NCI-H69 (cell line): Measurements from ENCODE around the gene BPTF.
A peak's percentile ranks its signal among the peaks of the same experiment; 100 is the strongest.
"Not testable (repeated sequence)": the region's sequence is repeated elsewhere in the genome, so short reads cannot be mapped to it uniquely, and the experiment has no call there.

ENCODE experiments used
- DNase-seq: peaks from one replicate; lab custom pipeline; 2025; lab: John Stamatoyannopoulos, UW

The BPTF gene, protein sequence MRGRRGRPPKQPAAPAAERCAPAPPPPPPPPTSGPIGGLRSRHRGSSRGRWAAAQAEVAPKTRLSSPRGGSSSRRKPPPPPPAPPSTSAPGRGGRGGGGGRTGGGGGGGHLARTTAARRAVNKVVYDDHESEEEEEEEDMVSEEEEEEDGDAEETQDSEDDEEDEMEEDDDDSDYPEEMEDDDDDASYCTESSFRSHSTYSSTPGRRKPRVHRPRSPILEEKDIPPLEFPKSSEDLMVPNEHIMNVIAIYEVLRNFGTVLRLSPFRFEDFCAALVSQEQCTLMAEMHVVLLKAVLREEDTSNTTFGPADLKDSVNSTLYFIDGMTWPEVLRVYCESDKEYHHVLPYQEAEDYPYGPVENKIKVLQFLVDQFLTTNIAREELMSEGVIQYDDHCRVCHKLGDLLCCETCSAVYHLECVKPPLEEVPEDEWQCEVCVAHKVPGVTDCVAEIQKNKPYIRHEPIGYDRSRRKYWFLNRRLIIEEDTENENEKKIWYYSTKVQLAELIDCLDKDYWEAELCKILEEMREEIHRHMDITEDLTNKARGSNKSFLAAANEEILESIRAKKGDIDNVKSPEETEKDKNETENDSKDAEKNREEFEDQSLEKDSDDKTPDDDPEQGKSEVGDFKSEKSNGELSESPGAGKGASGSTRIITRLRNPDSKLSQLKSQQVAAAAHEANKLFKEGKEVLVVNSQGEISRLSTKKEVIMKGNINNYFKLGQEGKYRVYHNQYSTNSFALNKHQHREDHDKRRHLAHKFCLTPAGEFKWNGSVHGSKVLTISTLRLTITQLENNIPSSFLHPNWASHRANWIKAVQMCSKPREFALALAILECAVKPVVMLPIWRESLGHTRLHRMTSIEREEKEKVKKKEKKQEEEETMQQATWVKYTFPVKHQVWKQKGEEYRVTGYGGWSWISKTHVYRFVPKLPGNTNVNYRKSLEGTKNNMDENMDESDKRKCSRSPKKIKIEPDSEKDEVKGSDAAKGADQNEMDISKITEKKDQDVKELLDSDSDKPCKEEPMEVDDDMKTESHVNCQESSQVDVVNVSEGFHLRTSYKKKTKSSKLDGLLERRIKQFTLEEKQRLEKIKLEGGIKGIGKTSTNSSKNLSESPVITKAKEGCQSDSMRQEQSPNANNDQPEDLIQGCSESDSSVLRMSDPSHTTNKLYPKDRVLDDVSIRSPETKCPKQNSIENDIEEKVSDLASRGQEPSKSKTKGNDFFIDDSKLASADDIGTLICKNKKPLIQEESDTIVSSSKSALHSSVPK (N-terminal part only)

DNA sequence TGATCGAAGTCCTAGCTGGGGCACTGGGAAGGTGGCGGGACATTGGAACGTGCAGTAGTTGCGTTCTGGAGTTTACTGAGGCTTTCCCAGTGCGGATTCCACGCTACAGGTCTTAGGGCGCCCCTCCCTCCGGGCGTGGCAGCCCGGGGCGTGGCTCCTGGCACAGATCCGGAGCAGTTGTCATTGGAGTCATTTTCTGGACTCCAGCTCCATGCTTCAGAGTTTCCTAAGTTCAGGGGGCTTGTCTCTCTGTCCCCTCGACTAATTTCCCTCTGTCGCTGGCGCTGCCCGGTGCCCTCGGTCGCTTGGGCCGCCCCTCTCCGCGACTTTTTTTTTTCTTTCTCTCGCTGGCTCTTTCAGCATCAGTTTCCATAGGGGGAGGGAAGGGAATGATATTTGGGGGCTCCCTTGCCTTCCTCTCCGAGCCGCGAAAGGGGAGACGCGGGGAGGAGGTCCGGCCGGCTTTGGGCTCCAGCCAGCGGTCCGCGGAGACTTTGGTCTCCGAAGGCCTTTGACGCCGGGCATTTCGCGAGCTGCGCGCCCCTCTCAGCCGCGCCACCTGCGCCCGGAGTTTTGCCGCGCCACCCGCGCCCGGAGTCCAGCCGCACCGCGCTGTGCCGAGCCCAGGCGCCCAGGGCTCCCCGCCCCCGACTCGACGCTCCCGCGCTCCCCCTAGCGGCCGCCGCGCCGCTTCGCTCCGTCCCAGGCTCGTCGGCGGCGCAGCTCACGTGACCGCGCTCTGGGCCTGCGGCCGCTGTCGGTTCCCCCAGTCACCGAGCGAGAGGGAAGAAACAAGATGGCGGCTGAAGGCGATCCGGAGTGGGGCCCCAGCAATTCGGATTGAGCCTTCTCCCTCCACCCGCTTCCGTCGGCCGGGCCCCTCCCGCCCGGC is at the start of gene BPTF:
Gene BPTF, plus strand, starts transcription at position 769 of the 892 bp plus-strand sequence. CDS start 222 bp downstream, outside the sequence.
- peak; percentile 98 for DNase-seq

DNA sequence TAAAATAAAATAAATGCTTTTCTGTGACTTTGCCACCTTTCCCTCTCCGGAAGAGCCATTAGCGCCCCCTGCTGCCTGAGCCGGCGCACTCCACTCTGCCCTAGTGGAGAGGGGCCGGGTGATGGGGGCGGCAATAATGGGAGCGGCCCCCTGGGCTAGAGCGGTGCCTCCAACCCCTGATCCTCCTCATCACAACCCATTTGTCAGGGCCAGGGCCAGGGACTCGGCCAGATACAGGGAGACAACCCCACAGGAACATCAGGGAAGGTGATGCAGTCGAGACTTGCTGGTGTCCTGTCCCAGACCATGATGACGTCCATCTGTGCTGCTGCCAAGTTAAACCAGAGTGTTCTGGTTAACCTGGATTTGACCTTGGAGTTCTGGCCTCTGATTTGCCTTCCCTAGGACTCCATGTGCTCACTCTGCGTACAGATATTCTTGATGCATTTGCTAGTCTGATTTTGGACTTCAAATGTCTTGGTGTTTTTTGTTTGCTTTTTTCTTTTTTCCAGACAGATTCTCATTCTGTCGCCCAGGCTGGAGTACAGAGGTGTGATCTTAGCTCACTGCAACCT is 46.1 kb upstream of the BPTF start:
- DNase-seq, result peak; percentile 36

DNA sequence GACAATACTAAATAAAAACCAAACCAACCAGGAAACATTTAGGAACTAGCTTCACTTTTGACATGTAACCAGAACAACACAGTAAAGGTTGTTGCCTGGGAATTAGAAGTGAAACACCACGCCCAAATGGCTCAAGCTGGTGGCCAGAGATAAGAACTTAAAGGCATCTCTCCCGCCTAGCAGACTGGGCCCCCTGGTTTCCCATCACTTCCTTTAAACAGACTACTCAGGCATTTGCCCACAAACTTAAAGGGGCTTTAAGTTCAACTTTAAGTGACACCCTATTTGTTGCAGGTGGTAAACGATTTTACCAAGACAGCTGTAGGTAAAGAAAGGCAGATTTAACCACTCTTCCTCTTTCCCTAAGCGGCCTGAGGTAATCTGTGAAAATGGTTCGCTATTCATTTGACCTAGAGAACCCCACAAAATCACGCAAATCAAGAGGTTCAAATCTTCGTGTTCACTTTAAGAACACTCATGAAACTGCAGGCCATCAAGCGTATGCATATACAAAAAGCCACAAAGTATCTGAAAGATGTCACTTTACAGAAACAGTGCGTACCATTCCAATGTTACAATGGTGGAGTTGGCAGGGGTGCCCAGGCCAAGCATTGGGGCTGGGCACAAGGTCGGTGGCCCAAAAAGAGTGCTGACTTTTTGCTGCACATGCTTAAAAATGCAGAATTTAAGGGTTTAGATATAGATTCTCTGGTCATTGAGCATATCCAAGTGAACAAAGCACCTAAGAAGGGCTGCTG is 40.8 kb upstream of the BPTF start:
- DNase-seq, result no peak

DNA sequence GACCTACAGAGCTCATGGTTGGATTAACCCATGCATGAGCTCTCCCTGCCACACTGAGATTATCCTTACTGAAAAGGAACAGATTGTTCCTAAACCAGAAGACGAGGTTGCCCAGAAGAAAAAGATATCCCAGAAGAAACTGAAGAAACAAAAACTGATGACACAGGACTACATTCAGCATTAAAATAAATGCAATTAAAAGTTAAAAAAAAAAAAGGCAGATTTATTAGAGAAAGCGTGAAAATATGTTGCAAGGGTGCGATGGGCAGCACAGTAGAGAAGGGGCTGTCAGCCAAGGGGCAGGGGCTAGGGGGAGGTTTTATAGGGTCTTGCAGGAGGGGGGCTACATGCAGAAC is 40.2 kb upstream of the BPTF start:
- DNase-seq, result no peak

DNA sequence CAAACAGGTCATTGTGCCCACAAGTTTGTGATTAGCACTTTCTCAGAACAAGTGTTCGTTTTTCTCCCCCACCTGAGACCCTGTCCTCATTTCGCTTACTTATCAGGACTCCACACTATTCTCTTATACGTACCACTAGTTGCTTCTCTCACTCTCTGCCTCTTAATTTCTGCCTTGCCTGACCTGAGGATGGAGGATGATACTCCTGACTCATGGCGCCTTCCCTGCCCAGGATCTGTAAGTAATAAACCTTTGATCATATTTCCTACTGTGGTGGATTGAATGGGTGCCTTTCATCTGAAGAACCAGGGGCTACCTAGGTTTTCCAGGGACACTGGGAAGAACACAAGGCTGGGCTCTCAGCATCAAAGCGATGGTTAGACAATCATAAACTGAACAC is 39.8 kb upstream of the BPTF start:
- DNase-seq, result no peak

DNA sequence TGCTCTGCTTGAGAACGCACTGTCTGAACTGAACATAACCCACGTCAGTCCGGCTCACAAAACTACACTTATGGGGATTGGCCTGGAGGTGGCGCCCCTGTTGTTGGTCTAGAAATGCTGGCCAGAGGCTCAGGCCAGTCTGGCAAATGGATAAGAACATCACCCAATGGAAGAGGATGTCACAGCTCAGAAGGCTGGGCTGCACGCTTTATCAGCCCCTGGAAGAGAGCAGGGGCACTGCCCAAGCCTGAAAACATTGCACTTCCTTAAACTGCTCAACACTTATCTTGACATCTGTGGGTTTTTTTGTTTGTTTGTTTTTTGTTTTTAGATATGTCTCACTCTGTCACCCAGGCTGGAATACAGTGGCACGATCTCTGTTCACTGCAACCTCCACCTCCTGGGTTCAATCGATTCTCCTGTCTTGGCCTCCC is 24.8 kb upstream of the BPTF start:
- peak; percentile 83 for DNase-seq

DNA sequence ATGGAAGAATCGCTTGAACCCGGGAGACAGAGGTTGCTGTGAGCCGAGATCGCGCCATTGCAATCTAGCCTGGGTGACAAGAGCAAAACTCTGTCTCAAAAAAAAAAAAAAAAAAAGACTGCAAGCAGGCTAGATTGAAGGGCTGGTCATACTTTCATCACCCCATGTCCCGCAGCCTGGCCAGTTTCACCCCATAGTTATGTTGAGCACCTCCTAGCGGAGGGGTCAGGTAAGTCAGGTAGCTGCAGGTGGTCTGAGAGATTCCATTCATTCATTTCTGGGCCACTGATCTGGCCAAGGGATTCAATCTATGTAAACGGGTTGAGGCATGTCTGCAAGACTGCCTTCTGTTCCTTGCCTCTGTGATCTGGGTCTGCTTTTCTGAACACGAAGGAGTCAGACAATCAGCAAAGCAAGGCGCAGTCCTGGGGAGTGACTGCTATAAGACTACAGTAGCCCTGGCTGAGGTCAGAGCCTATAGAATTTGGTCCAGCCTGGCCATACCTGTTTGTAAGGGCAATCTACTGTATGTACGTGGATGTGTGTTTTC is 23.6 kb upstream of the BPTF start:
- peak; percentile 16 for DNase-seq

DNA sequence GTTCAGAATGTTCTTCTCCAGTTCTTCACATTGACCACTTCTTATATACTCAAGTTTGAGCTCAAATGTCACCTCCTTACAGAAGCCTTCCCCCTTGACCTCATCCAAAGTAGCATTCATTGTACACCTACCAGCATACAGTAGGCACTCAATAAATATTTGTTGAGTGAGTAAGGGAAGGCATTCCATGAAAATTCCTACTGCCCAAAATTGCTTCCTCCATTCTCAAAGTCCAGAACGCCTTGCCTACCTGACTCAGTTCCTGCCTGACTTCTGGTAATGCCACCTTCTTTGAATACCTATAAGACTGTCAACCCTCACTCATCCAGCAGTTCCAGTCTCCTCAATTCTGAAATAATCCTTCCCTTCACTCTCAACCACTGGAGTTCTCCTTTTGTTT is 14.8 kb upstream of the BPTF start:
- no peak for DNase-seq

DNA sequence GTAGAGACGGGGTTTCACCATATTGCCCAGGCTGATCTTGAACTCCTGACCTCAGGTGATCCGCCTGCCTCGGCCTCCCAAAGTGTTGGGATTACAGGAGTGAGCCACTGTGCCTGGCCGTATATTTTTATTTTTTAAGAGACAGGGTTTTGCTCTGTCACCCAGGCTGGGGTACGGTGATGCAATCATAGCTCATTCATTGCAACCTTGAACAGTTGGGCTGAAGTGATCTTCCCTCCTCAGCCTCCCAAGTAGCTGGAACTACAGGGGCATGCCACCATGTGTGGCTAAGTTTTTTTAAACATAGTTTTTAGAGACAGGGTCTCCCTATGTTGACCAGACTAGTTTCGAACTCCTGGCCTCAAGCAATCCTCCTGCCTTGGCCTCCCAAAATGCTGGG is 12.9 kb upstream of the BPTF start:
- not testable (repeated sequence) for DNase-seq

DNA sequence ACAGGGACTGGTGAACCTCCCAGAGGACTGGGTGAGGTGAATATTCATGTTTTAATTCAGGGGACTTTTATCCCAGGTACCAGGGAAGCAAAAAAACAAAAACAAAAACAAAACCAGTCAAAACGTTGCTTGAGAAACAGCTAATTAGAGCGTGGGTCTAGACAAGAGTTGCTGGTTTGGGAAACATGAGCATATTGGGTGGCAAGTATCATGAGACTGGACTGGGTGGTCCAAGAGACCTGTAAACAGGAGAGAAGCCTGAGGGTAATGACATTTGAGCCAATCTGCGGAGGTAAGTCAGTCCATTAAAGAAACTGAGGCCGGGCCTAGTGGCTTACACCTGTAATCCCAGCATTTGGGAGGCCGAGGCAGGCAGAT is 11.5 kb upstream of the BPTF start:
- no peak for DNase-seq

DNA sequence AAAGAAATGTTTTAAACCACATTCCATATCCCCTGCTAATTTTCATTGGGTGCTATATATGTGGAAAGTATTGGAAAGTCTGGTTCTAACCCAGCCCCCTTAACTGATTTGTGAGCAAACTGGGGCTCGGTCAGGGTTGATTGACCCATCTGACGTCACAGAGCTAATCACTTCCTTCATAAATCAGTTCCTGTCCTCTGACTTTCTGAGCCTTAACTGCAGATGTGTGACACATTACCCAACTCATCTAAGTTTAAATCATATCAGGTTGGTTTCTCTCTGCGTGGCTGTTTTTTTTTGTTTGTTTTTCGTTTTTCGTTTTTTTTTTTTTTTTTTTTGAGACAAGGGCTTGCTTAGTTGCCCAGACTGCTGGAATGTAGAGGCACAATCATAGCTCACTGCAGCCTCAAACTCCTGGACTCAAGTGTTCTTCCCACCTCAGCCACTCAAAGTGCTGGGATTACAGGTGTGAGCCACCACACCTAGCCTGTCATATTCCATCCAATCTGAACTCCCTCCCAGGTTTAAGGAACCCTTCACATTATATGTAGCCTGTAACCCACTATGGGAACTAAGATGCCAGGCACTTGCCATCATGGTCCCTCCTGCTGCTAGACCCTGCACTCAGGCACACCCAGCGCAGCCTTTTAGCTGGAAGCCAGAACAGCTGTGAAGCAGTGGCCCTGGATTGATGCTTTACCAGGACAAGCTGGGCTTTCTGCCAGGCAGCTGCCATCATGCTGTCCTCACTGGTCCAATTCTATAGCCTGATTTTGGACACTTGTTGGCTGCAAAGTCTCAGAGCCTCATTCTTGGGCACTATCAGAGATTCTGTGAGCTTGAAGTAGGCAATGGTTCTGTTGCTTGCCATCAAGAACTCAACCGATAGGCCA is 6.9 kb upstream of the BPTF start:
- peak; percentile 44 for DNase-seq

DNA sequence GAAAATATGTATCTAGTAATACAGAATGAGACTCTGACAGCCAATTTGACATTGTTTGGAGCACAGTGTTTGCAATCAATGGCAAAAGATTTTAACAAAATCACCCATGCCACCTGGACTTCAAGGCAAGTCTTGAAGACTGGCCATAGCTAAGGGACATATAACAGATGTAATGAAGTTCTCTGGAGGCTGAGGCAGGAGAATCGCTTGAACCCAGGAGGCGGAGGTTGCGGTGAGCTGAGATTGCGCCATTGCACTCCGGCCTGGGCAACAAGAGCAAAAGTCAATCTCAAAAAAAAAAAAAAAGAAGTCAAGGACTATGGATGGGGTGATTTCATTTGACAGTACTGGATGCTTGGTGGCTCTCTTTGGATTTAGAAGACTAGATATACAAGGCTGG is 5.6 kb upstream of the BPTF start:
- no peak for DNase-seq

DNA sequence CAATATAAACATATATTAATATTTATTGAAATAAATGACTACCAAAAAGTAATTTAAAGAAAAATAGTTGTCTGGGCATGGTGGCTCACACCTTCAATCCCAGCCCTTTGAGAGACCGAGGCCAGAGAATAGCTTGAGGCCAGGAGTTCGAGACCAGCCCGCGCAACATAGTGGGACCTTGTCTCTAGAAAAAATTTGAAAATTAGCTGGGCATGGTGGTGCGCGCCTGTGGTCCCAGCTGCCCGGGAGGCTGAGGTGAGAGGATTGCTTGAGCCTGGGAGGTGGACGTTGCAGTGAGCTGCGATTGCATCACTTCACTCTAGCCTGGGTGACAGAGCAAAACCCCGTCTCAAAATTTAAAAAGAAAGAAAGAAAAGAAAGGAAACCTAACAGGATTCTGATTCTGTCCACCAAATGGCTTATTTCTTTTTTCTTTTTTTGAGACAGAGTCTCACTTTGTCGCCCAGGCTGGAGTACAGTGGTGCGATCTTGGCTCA is 3.4 kb upstream of the BPTF start:
- DNase-seq, result no peak

DNA sequence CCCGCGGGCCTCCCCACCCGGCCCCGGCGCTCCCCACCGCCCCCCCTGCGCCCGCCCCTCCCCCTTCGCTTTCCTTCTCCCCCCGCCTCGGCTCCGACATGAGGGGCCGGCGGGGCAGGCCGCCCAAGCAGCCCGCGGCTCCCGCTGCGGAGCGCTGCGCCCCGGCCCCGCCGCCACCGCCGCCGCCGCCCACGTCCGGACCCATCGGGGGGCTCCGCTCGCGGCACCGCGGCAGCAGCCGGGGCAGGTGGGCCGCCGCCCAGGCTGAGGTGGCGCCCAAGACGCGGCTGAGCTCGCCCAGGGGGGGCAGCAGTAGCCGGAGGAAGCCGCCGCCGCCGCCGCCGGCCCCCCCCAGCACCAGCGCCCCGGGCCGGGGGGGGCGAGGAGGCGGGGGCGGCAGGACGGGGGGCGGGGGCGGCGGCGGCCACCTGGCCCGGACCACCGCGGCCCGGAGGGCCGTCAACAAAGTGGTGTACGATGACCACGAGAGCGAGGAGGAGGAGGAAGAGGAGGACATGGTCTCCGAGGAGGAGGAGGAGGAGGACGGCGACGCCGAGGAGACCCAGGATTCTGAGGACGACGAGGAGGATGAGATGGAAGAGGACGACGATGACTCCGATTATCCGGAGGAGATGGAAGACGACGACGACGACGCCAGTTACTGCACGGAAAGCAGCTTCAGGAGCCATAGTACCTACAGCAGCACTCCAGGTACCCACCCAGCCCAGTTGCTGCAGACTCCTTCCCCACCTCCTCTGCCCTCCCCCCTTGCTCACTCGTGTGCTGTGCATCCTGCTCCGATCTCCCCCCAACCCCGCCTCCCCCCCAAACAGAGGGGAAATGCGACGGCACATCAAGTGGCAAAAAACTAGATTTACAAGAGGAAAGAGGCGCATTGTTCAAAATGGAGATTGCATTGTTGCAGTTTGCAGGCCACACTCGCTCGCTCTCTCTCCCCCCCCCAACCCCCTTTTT is 611 bp downstream of the BPTF start:
- peak; percentile 78 for DNase-seq

DNA sequence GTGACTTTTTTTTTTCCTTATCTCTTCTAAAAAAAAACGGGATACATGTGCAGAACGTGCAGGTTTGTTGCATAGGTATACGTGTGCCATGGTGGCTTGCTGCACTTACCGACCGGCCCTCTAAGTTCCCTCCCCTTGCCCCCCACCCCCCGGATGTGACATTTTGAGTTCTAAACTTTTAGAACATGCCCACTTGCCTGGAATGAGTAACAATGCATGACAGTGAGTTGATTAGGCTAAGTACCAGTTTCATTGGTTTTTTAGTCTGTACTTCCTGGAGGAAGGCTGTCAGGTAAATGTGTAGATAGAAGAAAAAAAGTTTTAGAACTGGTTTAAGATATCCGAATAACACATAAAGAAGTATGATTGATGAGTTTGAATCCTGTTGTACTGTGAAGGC is 4.0 kb downstream of the BPTF start:
- DNase-seq, result no peak

DNA sequence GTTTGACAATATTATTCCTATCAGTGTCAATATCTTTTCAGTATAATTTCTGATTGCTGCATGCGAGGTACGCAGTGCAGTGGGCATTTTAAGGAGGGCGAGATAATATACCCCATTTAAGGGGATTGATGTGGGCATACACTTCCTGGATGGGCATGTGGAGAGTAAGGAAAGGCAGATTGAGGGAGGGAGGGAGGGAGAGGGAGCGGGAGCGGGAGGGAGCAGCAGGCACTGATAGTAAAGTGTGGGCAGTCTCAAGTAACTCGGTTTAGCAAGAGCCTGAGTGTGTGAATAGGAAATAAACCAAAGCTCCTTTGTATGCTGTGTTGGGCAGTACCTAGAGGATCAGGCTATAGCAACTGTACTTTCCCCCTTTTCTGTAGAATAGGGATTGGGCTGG is 5.1 kb downstream of the BPTF start:
- DNase-seq, result peak; percentile 18

DNA sequence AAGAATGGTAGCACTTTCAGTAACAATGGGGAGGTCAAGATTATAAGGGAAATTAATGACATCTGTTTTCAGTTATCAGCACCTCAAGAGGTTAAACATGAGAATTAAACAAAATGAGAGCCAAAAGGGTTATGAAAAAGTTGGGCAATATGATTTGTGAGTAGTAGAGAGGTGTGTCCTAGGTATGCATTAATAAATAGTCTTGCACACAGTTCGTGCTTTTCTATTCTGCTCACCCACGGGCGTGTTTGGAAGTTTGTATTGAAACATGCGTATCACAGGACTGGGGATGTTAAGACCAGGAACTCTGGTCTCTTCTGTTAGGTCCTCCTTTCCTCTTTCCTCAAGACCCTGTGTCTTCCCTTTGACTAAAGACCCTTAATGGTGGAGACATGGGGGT is 6.0 kb downstream of the BPTF start:
- DNase-seq, result no peak

DNA sequence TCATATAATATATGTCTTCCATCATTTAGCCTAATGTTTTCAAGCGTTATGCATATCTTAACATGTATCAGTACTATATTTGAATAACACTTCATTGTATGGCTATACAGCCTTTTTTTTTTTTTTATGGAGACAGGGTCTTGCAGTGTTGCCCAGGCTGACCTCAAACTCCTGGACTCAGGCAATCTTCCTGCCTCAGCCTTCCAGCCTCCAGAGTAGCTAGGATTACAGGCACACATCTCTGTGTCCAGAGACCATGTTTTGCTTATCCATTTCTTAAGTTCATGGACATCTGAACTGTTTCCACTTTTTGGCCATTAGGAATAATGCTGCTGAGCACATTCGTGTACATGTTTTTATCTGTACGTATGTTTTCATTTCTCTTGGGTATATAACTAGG is 7.8 kb downstream of the BPTF start:
- DNase-seq, result no peak
